GM19239 (cell line): Measurements from ENCODE around the gene EHD2.
A peak's percentile ranks its signal among the peaks of the same experiment; 100 is the strongest.

ENCODE experiments used
- DNase-seq: peaks from one replicate; pipeline ENCODE4 v3.0.0; 2011; ENCODE audit warnings: low spot score; ENCODE audit not compliant: insufficient read length
- FAIRE-seq: peaks from 2 replicates; lab custom pipeline; 2011; peaks lifted over from hg19 to GRCh38; lab: Jason Lieb, UNC

EHD2 gene

DNA sequence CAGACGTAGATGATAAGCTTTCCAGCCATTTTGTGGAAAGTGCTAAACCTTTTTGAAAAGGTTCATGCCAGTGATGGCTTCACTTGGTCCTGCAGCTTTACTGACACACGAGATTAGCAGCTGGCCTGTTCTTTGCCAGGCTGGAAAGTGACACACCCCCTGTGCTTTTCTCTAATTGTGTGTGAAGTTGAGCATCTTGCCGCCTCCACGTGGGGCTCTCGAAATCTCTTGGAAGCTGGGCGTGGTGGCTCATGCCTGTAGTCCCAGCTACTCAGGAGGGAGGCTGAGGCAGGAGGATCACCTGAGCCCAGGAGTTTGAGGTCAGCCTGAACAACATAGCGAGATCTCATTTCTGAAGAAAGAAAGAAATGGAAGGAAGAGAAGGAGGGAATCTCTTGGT is 25.3 kb upstream of the EHD2 start:
- DNase-seq = no peak
- no peak for FAIRE-seq

DNA sequence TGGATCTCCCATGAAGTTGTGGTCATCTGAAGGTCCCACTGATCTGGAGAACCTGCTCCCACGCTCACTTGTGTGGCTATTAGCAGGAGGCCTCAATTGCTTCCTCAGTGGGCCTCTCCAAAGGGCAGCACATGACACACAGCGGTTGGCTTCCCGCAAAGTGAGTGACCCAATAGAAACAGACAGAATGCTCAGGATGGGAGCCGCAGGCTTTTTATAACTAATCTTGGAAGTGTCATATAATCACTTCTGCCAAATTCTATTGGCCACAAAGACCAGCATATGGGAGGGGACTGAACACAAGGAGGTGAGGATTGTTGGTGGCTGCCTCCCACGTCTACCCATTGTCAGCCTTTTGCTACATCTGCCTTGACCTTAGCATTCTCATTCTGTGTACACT is 22.1 kb upstream of the EHD2 start:
- DNase-seq (no peak), FAIRE-seq (no peak)

DNA sequence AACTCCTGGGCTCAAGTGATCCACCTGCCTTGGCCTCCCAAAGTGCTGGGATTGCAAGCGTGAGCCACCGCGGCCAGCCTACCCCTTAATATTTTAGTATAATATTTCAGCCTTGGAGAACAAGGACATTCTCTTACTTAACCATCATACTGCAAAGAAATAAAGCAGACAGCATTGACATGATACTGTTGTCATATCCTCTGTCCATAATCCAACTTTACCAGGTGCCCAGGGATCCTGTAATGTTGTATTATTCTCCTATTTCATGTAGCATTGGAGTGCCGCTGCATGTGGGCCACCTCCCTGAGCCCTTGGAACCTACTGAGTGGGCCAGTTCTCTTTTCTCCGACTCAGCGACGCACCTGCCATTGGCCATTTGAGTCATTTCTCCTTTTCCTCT is 21.4 kb upstream of the EHD2 start:
- FAIRE-seq (no peak), DNase-seq (no peak)

DNA sequence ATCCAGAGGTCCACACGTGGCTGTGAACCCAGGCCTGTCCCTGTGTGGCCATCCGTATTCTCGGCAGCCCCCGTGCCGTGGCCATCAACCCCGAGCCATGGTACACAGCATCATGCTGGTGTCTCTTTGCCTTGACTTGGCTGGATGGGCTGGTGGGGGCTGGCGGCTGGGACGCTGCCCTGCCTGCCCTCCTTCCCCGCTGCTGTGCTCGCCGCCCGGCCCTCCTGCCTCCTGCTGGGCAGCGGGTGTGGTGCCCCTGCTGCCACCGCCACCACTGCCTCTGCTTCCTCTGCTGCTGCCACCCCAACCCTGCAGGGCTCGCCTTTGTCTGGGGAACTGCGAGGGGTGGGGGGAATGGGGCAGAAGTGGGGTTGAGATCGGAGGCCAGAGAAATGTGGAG is 19.7 kb upstream of the EHD2 start:
- FAIRE-seq (no peak), DNase-seq (no peak)

DNA sequence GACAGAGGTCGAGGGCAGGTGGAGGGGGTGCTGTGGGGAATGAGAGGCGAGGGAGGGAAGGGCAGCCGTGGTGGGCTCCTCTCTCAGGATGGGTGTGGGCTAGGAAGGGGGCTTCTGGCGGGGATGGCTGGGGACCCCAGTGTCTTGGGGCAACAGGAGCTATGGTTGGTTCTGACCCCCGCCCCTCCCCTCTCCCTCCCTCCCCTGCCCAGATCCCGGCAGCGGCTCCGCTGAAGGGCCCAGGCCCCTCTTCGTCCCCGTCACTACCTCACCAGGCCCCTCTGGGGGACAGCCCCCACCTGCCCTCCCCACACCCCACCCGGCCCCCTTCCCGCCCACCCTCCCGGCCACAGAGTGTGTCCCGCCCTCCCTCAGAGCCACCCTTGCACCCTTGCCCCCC is 19.3 kb upstream of the EHD2 start:
- DNase-seq (no peak), FAIRE-seq (no peak)

DNA sequence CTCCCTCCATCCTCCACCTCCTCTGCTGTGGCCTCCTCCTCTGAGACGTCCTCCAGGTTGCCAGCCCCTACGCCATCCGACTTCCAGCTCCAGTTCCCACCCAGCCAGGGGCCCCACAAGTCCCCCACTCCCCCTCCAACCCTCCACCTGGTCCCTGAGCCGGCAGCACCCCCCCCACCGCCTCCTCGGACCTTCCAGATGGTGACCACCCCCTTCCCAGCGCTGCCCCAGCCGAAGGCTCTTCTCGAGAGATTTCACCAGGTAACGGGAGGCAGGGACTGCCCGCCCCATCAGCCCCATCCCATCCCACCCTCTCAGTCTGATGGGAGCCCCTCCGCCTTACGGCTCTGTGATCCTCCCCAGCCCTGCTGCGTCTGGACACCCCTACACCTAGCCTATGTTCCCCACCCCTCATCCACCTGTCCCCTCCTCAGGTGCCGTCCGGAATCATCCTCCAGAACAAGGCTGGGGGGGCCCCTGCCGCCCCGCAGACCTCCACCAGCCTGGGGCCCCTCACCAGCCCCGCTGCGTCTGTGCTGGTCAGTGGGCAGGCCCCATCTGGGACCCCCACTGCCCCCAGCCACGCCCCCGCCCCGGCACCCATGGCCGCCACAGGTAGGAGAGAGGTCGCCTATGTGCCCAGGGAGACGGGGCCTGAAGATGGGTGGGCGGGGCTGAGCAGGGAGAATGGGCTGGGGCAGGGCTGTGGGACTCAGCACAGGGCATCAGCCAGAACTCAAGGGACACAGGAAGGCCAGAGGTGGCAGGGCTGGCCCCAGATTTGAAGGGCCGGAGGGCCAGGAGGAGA is 18.6 kb upstream of the EHD2 start:
- DNase-seq = no peak
- FAIRE-seq = no peak

DNA sequence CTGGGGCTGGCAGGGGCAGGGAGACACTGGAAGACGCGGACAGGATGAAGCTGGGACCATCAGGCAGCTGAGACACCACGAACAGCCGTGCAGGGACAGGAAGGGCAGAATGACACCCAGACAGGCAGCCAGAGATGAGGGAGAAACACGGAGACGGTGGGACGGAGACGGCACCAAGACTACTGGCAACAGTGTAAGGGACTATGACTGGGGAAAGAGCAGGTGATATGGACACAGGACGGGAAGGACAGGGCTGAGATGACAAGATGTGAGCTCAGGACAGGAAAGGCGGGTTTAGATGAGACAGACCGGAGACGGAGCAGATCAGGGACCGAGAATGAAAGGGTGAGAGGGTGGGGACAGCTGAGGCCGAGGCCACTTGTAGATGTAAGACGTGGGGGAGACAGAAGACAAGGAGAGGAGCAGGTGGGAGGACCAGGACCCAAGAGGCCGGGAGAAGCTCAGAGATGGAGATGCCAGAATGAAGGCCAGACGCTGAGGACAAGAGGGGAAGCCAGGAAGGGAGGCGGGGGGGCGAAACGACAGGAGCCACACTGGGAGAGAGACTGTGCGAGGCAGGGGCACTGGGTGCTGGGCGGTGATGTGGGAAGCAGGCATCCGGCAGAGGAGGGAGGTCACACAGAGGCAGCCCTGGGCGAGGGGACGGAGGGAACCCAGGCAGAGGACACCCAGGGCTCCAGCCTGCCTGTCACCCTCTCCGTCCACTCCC is 17.5 kb upstream of the EHD2 start:
- DNase-seq (no peak), FAIRE-seq (no peak)

DNA sequence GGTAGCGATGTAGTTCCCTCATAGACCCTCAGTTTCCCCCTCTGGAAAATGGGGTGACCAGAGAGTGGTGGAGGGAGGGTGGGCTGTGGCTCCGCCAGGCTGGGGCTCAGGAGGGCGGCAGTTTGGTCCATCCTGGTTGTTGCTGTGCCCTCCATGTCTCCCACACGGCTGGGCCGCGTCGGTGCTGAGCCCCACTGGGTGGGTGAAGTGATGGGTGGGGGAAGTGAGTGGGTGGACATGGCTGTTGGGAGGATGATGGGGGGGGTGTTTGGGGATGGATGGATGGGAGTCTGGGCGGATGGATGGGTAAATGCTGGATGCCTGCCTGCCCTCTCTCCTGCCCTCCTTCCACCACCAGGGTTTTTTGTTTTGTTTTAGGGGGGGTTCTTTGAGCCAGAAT is 16.6 kb upstream of the EHD2 start:
- FAIRE-seq (no peak), DNase-seq (no peak)

DNA sequence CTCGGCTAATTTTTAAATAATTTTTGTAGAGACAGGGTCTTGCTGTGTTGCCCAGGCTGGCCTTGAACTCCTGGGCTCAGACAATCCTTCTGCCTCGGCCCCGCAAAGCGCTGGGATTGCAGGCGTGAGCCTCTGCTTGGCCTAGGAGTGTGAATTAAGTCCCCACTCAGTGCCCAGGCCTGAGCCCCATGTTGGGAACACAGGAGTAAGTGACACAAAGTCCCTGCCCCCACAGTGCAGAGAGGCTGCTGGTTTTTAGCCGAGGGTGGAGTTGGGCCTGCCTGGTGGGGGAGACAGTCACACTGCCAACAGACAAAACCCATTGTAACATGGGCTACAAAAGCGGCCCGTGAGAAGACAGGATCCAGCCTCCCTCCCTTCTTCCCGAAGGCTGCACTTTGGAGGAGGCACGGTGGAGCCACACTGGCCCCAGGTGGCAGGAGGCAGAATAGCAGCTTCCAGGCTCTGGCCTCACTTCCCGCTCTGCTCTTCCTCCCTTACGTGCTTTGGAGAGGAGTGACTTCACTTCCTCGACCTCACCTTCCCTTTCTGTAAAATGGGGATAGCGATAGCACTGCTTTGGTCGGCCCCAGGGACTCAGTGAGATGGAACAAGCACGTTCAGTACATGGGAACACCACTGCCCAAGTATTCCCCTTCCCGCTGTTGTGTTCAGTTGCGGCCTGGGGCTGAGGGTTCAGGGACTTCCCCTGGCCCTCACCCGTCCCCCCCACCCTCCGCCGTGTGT is 15.2 kb upstream of the EHD2 start:
- DNase-seq (peak; percentile 95), FAIRE-seq (peak; percentile 90)

DNA sequence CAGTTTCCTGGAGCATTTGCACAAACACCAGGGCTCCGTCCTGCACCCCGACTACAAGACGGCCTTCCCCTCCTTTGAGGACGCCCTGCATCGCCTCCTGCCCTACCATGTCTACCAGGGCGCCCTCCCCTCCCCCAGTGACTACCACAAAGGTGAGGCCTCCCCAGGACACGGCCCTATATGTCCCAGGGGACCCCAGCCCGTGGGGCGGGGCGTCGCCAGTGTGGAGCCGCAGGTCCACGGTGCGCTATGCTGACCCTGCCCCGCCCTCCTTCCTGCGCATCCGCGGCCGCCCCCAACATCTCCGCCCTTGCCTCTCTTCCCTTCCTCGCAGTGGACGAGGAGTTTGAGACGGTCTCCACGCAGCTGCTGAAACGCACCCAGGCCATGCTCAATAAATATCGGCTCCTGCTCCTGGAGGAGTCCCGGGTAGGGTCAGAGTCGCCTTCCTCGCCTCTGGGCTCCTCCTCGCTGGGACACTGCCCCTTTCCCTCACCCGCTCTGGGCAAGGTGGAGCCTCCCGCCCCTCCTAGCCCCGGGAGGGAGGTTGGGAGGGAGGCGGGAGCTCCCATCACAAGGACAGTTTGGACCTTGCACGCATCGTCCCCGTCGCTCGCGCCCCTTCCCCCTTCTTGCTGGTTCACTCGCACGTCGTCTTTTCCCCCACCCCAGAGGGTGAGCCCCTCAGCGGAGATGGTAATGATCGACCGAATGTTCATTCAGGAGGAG is 14.4 kb upstream of the EHD2 start:
- FAIRE-seq = no peak
- no peak for DNase-seq

DNA sequence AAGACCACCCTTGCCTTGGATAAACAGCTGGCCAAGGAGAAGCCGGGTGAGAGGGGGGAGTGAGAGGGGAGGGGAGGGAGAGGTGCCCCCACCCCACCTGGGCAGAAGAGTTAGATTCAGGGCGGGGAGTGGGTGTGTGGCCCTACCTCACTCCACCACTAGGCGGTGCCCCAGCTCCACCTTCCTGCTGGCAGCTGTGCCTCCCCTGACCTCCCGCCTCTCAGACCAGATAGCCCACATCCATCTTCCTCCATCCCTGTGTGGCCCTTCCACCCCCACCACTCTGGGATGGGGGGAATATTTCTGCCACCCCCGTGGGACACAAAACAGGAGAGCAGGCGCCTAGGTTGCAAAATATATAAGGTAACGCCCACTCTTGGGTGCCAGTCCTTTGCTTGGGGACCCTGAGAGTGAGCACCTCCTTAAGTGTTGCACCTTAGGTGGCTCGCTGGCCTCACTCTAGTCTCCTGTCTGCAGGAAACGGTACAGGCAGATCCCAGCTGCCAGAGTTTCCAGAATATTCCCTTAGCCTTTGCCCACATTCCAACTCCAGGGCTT is 13.8 kb upstream of the EHD2 start:
- no peak for FAIRE-seq
- peak; percentile 96 for DNase-seq

DNA sequence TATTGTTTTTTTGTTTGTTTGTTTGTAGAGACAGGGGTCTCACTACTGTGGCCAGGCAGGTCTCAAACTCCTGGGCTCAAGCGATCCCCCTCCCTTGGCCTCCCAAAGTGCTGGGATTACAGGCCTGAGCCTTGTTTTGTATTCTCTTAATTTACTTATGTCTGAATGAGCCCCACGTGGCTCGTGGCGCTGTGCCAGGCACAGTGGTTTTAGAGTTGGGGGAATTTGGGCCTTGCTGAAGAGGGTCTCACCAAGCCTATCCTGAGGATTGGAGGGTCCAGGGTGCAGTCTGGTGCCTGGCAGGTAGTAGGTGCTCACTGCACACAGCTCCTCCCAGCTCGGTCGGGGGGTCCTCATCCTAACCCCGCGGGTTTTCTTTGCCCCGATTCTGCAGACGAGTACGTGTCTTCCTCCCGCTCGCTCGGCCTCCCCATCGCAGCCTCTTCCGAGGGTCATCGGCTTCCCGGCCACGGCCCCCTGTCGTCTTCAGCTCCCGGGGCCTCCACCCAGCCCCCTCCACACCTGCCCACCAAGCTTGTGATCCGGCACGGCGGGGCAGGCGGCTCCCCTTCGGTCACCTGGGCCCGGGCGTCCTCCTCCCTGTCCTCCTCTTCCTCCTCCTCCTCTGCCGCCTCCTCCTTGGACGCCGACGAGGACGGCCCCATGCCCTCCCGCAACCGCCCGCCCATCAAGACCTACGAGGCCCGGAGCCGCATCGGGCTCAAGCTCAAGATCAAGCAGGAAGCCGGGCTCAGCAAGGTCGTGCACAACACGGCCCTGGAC is 12.1 kb upstream of the EHD2 start:
- no peak for FAIRE-seq

DNA sequence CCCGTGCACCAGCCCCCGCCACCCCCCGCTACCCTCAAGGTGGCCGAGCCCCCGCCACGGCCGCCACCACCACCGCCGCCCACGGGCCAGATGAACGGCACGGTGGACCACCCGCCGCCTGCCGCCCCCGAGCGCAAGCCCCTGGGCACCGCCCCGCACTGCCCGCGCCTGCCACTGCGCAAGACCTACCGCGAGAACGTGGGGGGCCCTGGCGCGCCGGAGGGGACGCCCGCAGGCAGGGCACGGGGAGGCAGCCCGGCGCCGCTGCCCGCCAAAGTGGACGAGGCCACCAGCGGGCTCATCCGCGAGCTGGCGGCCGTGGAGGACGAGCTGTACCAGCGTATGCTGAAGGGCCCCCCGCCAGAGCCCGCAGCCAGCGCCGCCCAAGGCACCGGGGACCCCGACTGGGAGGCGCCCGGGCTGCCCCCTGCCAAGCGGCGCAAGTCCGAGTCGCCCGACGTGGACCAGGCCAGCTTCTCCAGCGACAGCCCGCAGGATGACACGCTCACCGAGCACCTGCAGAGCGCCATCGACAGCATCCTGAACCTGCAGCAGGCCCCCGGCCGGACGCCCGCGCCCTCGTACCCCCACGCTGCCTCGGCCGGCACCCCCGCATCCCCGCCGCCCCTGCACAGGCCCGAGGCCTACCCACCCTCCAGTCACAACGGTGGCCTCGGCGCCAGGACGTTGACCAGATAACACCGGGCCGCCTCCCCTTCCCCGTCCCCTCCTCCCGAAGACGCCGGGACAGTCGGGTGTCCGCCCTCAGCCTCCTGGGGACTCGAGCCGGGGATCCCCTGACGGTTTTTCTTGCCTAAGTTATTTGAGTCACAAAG is 11.3 kb upstream of the EHD2 start:
- FAIRE-seq (no peak), DNase-seq (no peak)

More for the DNA sequence above, 12.1 kb upstream of the EHD2 start:
- DNase-seq = no peak

DNA sequence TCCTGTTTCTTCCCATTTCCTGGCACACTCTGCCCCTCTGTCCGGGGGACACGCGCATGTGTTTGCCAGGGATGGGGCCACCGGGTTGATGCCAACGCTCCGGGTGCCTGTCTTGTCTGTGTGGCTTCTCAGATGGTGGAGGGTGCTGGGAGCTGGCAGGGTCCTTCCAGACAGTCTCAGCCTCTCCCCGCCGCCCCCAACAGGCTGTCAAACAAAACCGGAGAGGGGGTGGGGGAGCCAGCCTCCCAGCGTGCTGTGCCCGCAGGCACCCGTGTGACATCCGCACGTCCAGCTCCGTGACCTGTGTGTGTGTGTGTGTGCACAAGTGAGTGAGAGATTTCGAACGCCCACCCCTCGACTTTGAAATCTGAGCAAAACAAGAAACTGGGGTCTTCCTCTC is 10.6 kb upstream of the EHD2 start:
- DNase-seq (no peak), FAIRE-seq (no peak)

DNA sequence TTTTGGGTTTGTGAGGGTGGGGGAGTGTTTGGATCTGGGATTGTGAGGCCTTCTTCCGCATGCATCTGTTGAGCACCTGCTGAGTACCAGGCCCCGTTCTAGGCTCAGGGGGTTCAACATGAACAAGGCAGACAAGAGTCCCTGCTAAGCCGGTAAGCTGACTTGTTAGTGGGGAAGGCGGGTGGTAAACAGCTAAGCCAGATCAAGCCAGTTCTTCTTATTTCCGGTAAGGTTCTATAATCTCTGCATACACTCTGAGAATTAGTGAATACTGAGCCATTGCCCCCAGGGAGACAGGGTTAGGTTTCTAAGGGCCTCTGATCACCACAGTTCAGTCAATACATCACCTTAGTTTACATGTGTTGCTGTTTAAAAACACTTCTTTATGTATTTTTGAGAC is 9.9 kb upstream of the EHD2 start:
- DNase-seq (no peak), FAIRE-seq (no peak)

DNA sequence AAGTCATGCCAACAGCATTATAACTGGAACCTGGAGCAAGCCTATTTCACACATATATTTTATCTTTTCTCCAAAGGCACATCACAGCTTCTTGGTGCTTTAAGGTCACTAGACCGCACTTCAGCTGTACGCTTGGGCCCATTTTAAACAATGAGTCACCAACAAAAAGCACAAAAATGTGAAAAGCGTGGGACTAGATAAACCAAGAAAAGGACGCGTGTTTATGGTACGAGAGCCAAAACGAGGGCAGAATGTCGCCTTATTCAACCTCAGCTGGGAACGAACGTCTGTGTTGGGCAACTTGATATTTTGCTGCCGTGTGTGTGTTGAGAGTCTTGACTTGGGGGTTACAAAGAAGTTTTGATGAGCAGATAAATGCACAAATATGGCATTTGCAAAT is 9.2 kb upstream of the EHD2 start:
- FAIRE-seq (no peak), DNase-seq (no peak)

DNA sequence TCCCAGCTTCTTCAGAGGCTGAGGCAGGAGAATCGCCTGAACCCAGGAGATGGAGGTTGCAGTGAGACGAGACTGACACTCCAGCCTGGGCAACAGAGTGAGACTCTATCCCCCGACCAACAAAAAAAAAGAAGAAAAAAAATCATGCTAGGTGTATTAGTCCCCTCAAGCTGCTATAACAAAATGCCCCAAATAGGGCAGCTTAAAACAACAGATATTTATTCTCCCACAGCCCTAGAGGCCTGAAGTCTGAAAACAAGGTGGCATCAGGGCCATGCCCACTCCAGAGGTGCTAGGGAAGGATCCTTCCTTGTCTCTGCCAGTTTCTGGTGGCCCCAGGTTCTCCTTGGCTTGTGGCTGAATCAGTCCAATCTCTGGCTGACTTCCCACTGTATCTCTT is 8.6 kb upstream of the EHD2 start:
- FAIRE-seq = no peak
- no peak for DNase-seq

DNA sequence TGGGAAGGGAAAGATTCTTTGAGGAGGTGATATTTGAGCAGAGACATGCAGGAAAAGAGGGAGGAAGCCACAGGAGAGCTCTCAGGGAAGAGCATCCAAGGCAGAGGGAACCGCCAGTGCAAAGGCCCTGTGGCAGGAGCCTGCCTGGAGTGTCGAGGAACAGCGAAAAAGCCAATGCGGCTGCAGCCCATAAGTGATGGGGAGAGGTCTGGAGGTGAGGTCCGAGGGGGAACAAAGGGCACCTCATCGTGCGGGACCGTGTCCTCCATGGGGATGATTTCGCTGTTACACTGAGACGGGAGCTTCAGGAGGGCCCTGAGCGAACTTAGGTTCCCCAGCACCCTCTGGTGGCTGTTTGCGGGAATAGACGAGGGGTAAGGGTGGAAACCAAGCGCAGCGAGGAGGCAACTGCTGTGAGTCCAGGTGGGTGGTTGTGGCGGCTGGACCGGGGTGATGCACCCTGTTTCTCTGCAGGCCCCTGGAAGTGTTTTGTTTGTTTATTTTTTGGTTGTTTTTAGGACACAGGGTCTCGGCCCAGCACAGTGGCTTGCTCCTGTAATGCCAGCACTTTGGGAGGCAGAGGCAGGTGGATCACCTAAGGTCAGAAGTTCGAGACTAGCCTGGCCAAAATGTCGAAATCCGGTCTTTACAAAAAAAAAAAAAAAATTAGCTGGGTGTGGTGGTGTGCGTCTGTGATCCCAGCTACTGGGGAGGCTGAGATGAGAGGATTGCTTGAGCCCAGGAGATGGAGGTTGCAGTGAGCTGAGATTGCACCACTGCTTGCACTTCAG is 5.9 kb upstream of the EHD2 start:
- peak; percentile 96 for FAIRE-seq

More for the DNA sequence above, 5.9 kb upstream of the EHD2 start:
- DNase-seq = peak; percentile 83
